ENCODE measurements around the gene RAB25. TPM values are rescaled to one million over a fixed set of nuclear protein-coding genes. Genes with fewer than 3 reads are reported as not detected.

Gene RAB25
- total RNA-seq, 1 experiment from 2014 or later, result 18.1 TPM

DNA sequence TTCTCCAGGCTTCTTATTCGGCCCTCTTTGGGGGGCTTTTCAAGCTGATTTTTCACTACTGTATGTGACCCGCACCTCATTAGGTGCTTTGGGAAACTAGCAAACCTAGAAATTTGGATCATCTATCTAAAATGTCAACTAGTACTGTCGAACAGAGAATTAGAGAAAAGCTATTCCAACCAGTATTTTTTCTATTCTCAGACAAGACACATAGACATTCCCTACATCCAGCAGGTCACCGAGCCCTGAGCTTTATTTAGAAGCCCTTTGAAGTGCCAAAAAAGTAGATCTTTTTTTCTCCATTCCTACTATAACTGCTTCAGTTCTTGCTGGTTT is 39.9 kb upstream of the RAB25 start:
- H2AFZ ChIP-seq (ENCODE audit: low read length), result peak overlapping the region; percentile 72
- no TSS peak for BruUV-seq (replicated peaks)
- peaks cover 34% of the 10 kb centered on the region for H3K79me2 ChIP-seq (ENCODE audit: low read length)
- peaks cover 20% of the 10 kb centered on the region for H3K36me3 ChIP-seq (ENCODE audit: low read depth, low read length)
- H3K9me2 ChIP-seq (replicated peaks; ENCODE audit: low read length), result no peaks in the 10 kb centered on the region
- DNase-seq, result no peak
- no peaks in the 10 kb centered on the region for H3F3A ChIP-seq (ENCODE audit: low read length, unreplicated experiment)
- no peak for ATAC-seq
- intact Hi-C loops (cut with micrococcal nuclease), result loop anchor here (1.0 kb wide), 1 partner anchor 33 kb away; the partner anchor contains the start of gene LAMTOR2
- no peaks in the 10 kb centered on the region for H3K27me3 ChIP-seq (ENCODE audit: low read length)
- H3K4me3 ChIP-seq (ENCODE audit: low read length), result peak overlapping the region; percentile 75
- TF ChIP-seq EZH2phosphoT487 (IDR thresholded peaks at IDR 0.05; ENCODE audit: borderline replicate concordance, low read length) (no peak), EZH2 (IDR thresholded peaks at IDR 0.05; ENCODE audit: low read length, unreplicated experiment) (no peak)
- TF ChIP-seq, protein P1, sequence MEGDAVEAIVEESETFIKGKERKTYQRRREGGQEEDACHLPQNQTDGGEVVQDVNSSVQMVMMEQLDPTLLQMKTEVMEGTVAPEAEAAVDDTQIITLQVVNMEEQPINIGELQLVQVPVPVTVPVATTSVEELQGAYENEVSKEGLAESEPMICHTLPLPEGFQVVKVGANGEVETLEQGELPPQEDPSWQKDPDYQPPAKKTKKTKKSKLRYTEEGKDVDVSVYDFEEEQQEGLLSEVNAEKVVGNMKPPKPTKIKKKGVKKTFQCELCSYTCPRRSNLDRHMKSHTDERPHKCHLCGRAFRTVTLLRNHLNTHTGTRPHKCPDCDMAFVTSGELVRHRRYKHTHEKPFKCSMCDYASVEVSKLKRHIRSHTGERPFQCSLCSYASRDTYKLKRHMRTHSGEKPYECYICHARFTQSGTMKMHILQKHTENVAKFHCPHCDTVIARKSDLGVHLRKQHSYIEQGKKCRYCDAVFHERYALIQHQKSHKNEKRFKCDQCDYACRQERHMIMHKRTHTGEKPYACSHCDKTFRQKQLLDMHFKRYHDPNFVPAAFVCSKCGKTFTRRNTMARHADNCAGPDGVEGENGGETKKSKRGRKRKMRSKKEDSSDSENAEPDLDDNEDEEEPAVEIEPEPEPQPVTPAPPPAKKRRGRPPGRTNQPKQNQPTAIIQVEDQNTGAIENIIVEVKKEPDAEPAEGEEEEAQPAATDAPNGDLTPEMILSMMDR (conservative IDR thresholded peaks at IDR 0.05; ENCODE audit: low read depth, low read length), result no peak
- no peaks in the 10 kb centered on the region for H3K9me3 ChIP-seq (ENCODE audit: low read length)
- CTCF ChIA-PET, result no interaction called here
- H4K20me1 ChIP-seq (ENCODE audit: low read length), result 0 out of 2 replicates have a peak, but pooled peaks cover 3% of the 10 kb centered on the region
- POLR2A ChIA-PET (ENCODE audit: unreplicated experiment), result interaction anchor here (0.6 to 0.7 kb wide), 2 partner anchors 8 to 11 kb away, joined by 3 to 4 read pairs; no protein-coding TSS in a partner anchor
- peak overlapping the region; percentile 67; the same call in 1 of the 2 replicates for H3K9ac ChIP-seq (ENCODE audit: low read length)
- peaks cover 6% of the 10 kb centered on the region; the same call in 1 of the 2 replicates for H3K4me1 ChIP-seq (ENCODE audit: insufficient read depth, low read length)
- H3K27ac ChIP-seq (ENCODE audit: low read length), result no peak overlapping the region
- H3K4me2 ChIP-seq (ENCODE audit: low read length), result peak overlapping the region; percentile 88

DNA sequence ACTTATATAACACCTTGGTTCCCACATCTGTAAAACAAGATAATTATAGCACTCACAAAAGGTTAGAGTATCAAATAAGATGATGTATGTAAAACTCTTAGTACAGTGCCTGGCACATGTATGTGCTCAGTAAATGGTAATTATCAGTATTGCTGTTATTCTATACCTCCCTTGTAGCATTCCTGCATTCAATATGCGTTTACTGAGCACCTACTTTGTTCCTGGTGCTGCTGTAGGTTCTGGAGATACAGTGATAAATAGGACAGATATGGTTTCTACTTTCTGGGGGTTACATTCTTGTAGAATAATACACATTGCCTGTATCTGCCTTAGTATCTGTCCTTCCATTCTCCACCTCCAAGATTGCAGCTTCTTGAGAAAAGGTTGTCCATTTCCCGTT is 39.0 kb upstream of the RAB25 start:
- H3K9ac ChIP-seq (ENCODE audit: low read length), result no peak overlapping the region
- no peaks in the 10 kb centered on the region for H3K9me2 ChIP-seq (replicated peaks; ENCODE audit: low read length)
- H3K4me1 ChIP-seq (ENCODE audit: insufficient read depth, low read length), result peaks cover 6% of the 10 kb centered on the region; the same call in 1 of the 2 replicates
- DNase-seq (no peak), ATAC-seq (no peak)
- TF ChIP-seq, protein P1 (conservative IDR thresholded peaks at IDR 0.05; ENCODE audit: low read depth, low read length), result no peak
- TF ChIP-seq EZH2phosphoT487 (IDR thresholded peaks at IDR 0.05; ENCODE audit: borderline replicate concordance, low read length) (no peak), EZH2 (IDR thresholded peaks at IDR 0.05; ENCODE audit: low read length, unreplicated experiment) (no peak)
- intact Hi-C loops (cut with micrococcal nuclease), result loop anchor here (1.0 kb wide), 1 partner anchor 32 kb away; the partner anchor contains the start of gene LAMTOR2
- no TSS peak for BruUV-seq (replicated peaks)
- H2AFZ ChIP-seq (ENCODE audit: low read length), result no peak overlapping the region
- no peak overlapping the region for H3K4me3 ChIP-seq (ENCODE audit: low read length)
- H3K9me3 ChIP-seq (ENCODE audit: low read length), result no peaks in the 10 kb centered on the region
- no peaks in the 10 kb centered on the region for H3K27me3 ChIP-seq (ENCODE audit: low read length)
- H3K27ac ChIP-seq (ENCODE audit: low read length), result no peak overlapping the region
- 0 out of 2 replicates have a peak, but pooled peaks cover 3% of the 10 kb centered on the region for H4K20me1 ChIP-seq (ENCODE audit: low read length)
- peaks cover 29% of the 10 kb centered on the region for H3K79me2 ChIP-seq (ENCODE audit: low read length)
- ChIA-PET POLR2A (ENCODE audit: unreplicated experiment) (no interaction called here), CTCF (no interaction called here)
- no peak overlapping the region for H3K4me2 ChIP-seq (ENCODE audit: low read length)
- peaks cover 14% of the 10 kb centered on the region for H3K36me3 ChIP-seq (ENCODE audit: low read depth, low read length)
- no peaks in the 10 kb centered on the region for H3F3A ChIP-seq (ENCODE audit: low read length, unreplicated experiment)

DNA sequence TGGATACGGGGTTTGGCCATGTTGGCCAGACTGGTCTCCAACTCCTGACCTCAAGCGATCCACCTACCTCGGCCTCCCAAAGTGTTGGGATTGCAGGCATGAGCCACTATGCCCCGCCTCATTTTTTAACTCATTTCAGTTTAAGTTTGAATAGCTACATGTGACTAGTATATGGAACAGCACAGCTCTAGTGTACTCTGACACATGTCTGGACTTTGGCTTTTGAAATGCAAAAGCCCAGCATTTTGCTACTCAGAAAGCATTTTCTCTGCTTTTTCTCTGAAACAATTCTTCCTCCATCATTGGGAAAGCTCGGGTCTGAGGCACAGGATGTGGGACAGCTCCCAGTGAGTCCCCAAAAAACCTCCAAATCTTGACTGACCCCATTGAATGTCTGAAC is 36.2 kb upstream of the RAB25 start:
- no peaks in the 10 kb centered on the region for H3F3A ChIP-seq (ENCODE audit: low read length, unreplicated experiment)

More for the DNA sequence above, 36.2 kb upstream of the RAB25 start:
- Histone ChIP-seq H3K9me3 (ENCODE audit: low read length) (no peaks in the 10 kb centered on the region), H3K9me2 (replicated peaks; ENCODE audit: low read length) (no peaks in the 10 kb centered on the region), H3K9ac (ENCODE audit: low read length) (no peak overlapping the region), H3K36me3 (ENCODE audit: low read depth, low read length) (no peaks in the 10 kb centered on the region; the same call in 1 of the 2 replicates), H3K27ac (ENCODE audit: low read length) (no peak overlapping the region), H3K4me3 (ENCODE audit: low read length) (no peak overlapping the region), H3K4me2 (ENCODE audit: low read length) (no peak overlapping the region), H4K20me1 (ENCODE audit: low read length) (no peaks in the 10 kb centered on the region), H3K4me1 (ENCODE audit: insufficient read depth, low read length) (peaks cover 2% of the 10 kb centered on the region; the same call in 1 of the 2 replicates), H3K79me2 (ENCODE audit: low read length) (peaks cover 7% of the 10 kb centered on the region), H3K27me3 (ENCODE audit: low read length) (no peaks in the 10 kb centered on the region), H2AFZ (ENCODE audit: low read length) (no peak overlapping the region)
- intact Hi-C loops (cut with micrococcal nuclease), result no loop called here
- CTCF ChIA-PET, result no interaction called here
- ATAC-seq (no peak), DNase-seq (no peak)
- TF ChIP-seq EZH2 (IDR thresholded peaks at IDR 0.05; ENCODE audit: low read length, unreplicated experiment) (no peak), EZH2phosphoT487 (IDR thresholded peaks at IDR 0.05; ENCODE audit: borderline replicate concordance, low read length) (no peak)
- TF ChIP-seq, protein P1 (conservative IDR thresholded peaks at IDR 0.05; ENCODE audit: low read depth, low read length), result no peak
- POLR2A ChIA-PET (ENCODE audit: unreplicated experiment), result no interaction called here
- BruUV-seq (replicated peaks), result no TSS peak

All from PC-3 (cell line).